ENCODE measurements around the gene CREB3L2. TPM values are rescaled to one million over a fixed set of nuclear protein-coding genes. Genes with fewer than 3 reads are reported as not detected.
A peak's percentile ranks its signal among the peaks of the same experiment; 100 is the strongest.

CREB3L2 gene
- total and polyA plus RNA-seq, 2 of the 13 experiments (the other 11 are each of a cell fraction or from before 2014, with no cell fraction given): 22.1 to 41.1 TPM

GRCh38 chr7:137958470-137959431 lies 43.1 kb downstream of the CREB3L2 start:
- H3K4me2 ChIP-seq (ENCODE audit: low read depth, low read length): no peak overlapping the region
- CTCF ChIA-PET (ENCODE audit: low intra/inter-chr PET ratio, low total read pairs): no interaction called here

GRCh38 chr7:137957887-137958286 lies 44.0 kb downstream of the CREB3L2 start:
- H3K4me1 ChIP-seq (ENCODE audit: insufficient read depth, low read length): peaks cover 92% of the 10 kb centered on the region
- no peaks in the 10 kb centered on the region; the same call in 1 of the 2 replicates for H4K20me1 ChIP-seq (ENCODE audit: insufficient read depth, low read length)
- H3K4me2 ChIP-seq (ENCODE audit: low read depth, low read length): no peak overlapping the region
- BruUV-seq (replicated peaks): no TSS peak
- WGBS (ENCODE audit: low lambda C conversion rate): 98% methylated on average over 3 of the region's 3 CpGs
- TF ChIP-seq ZNF251 (CRISPR knock-in tag; IDR thresholded peaks at IDR 0.05) (no peak), KDM6A (CRISPR knock-in tag; IDR thresholded peaks at IDR 0.05; ENCODE audit: low read depth) (no peak), MYNN (CRISPR knock-in tag; IDR thresholded peaks at IDR 0.05; ENCODE audit: low read depth) (no peak), ESRRA (CRISPR knock-in tag; IDR thresholded peaks at IDR 0.05; ENCODE audit: low read depth) (no peak), RBM22 (optimal IDR thresholded peaks at IDR 0.05; ENCODE audit: low read length) (peak; percentile 38), ATF2 (CRISPR knock-in tag; IDR thresholded peaks at IDR 0.05) (no peak), NR0B2 (CRISPR knock-in tag; IDR thresholded peaks at IDR 0.05) (no peak), RARA (CRISPR knock-in tag; IDR thresholded peaks at IDR 0.05) (no peak), ZNF18 (CRISPR knock-in tag; IDR thresholded peaks at IDR 0.05; ENCODE audit: insufficient replicate concordance) (peak; percentile 71), HES4 (CRISPR knock-in tag; IDR thresholded peaks at IDR 0.05; ENCODE audit: borderline replicate concordance) (no peak), ZFP41 (CRISPR knock-in tag; IDR thresholded peaks at IDR 0.05; ENCODE audit: borderline replicate concordance) (no peak), ZBTB42 (CRISPR knock-in tag; IDR thresholded peaks at IDR 0.05) (no peak)
- in situ Hi-C loops (cut with HindIII; ENCODE audit: extremely low pct_ligation_motif_present, low pct_unique_long_range_greater_than_20kb): no loop called here
- no peaks in the 10 kb centered on the region for H3K9me3 ChIP-seq (ENCODE audit: low read length)
- no peaks in the 10 kb centered on the region for H3K27me3 ChIP-seq (ENCODE audit: control insufficient read depth in 1 of 2, insufficient read depth in 2 of 2, low read length in 2 of 2)
- intact Hi-C loops (cut with micrococcal nuclease; ENCODE audit: unreplicated experiment): no loop called here
- peaks cover 97% of the 10 kb centered on the region for H3K79me2 ChIP-seq (ENCODE audit: insufficient read depth, low read length)
- ATAC-seq (no peak; the same call in 2 of the 3 replicates), FAIRE-seq (no peak), DNase-seq (ENCODE audit: low spot score) (no peak)
- H3K4me3 ChIP-seq (replicated peaks in 1 of 3; ENCODE audit: insufficient read depth in 1 of 3, low read depth in 2 of 3, low read length in 3 of 3): no peak overlapping the region
- H3K9ac ChIP-seq (ENCODE audit: insufficient read depth, low read depth, low read length): no peak overlapping the region
- H2AFZ ChIP-seq (ENCODE audit: low read length): no peak overlapping the region
- peaks cover 22 to 58% of the 10 kb centered on the region in 2 experiments for H3K36me3 ChIP-seq (replicated peaks in 1 of 2; ENCODE audit: control insufficient read depth in 1 of 2, insufficient read depth in 2 of 2, low read length in 2 of 2)
- ChIA-PET POLR2A (interaction anchor here (1.3 kb wide), 1 partner anchor 9 kb away, joined by 4 read pairs; no protein-coding TSS in a partner anchor), CTCF (ENCODE audit: low intra/inter-chr PET ratio, low total read pairs) (no interaction called here)
- peak overlapping the region; percentile 1 for H3K27ac ChIP-seq (ENCODE audit: extremely low read length, insufficient read depth, low read length)

More at GRCh38 chr7:137958470-137959431, 43.1 kb downstream of the CREB3L2 start:
- H3K36me3 ChIP-seq (replicated peaks in 1 of 2; ENCODE audit: control insufficient read depth in 1 of 2, insufficient read depth in 2 of 2, low read length in 2 of 2): peaks cover 22 to 57% of the 10 kb centered on the region in 2 experiments
- no peak for ATAC-seq
- H3K9me3 ChIP-seq (ENCODE audit: low read length): no peaks in the 10 kb centered on the region
- H3K79me2 ChIP-seq (ENCODE audit: insufficient read depth, low read length): peaks cover 97% of the 10 kb centered on the region
- POLR2A ChIA-PET: interaction anchor here (1.3 kb wide), 1 partner anchor 8 kb away, joined by 4 read pairs; no protein-coding TSS in a partner anchor
- no peaks in the 10 kb centered on the region for H4K20me1 ChIP-seq (ENCODE audit: insufficient read depth, low read length)
- TF ChIP-seq ZFYVE20 (CRISPR knock-in tag; IDR thresholded peaks at IDR 0.05; ENCODE audit: borderline replicate concordance, low read depth) (no peak), RFXANK (CRISPR knock-in tag; IDR thresholded peaks at IDR 0.05) (no peak), NFE2L2 (IDR thresholded peaks at IDR 0.05; ENCODE audit: low read length) (peak; percentile 42; the same call in 1 of the 2 replicates)
- DNase-seq (ENCODE audit: low spot score): no peak
- H3K4me3 ChIP-seq (replicated peaks in 1 of 3; ENCODE audit: insufficient read depth in 1 of 3, low read depth in 2 of 3, low read length in 3 of 3): no peak overlapping the region
- BruUV-seq (replicated peaks): no TSS peak
- H3K9ac ChIP-seq (ENCODE audit: insufficient read depth, low read depth, low read length): no peak overlapping the region
- peak; percentile 49 for FAIRE-seq
- H3K4me1 ChIP-seq (ENCODE audit: insufficient read depth, low read length): peaks cover 89% of the 10 kb centered on the region
- intact Hi-C loops (cut with micrococcal nuclease; ENCODE audit: unreplicated experiment) (no loop called here), in situ Hi-C loops (cut with HindIII; ENCODE audit: extremely low pct_ligation_motif_present, low pct_unique_long_range_greater_than_20kb) (no loop called here)
- 89% methylated on average over 4 of the region's 4 CpGs for WGBS (ENCODE audit: low lambda C conversion rate)
- H2AFZ ChIP-seq (ENCODE audit: low read length): no peak overlapping the region
- no peaks in the 10 kb centered on the region for H3K27me3 ChIP-seq (ENCODE audit: control insufficient read depth in 1 of 2, insufficient read depth in 2 of 2, low read length in 2 of 2)
- H3K27ac ChIP-seq (ENCODE audit: extremely low read length, insufficient read depth, low read length): peak overlapping the region; percentile 24
